Body of pancreas (tissue), 4 donors: ENCODE data around the gene CFB. TPM values are rescaled to one million over a fixed set of nuclear protein-coding genes. Genes with fewer than 3 reads are reported as not detected.

Source experiments
- ATAC-seq: fragments of 150-250 bp; one replicate; pipeline ENCODE4 v1.9.1; 2016
- DNase-seq, 4 donors: peaks; one replicate each; pipeline ENCODE4 v3.0.0-alpha.2; 2019
- H3K27ac ChIP-seq, 4 donors: fragments of 200-600 bp; sonication (generic); 1 replicate in 3 of 4; 2 replicates in 1 of 4; pipeline versions ENCODE4 v1.5.1 to v1.6.1; 2016 to 2019; ENCODE audit warnings: mild to moderate bottlenecking in 1 of 4, mixed read lengths in 1 of 4, moderate library complexity in 1 of 4
- H3K27me3 ChIP-seq, 2 donors: fragments of 200-600 bp; sonication (generic); one replicate each; pipeline ENCODE4 v1.6.0; 2016; ENCODE audit warnings: mild to moderate bottlenecking in 1 of 2
- H3K36me3 ChIP-seq, 2 donors: fragments of 200-600 bp; sonication (generic); replicated peaks in 1 of 2; 2 replicates each; pipeline ENCODE4 v1.5.1; 2016; ENCODE audit warnings: low read depth in 2 of 2; ENCODE audit not compliant: insufficient read depth in 1 of 2
- H3K4me1 ChIP-seq: fragments of 200-600 bp; sonication (generic); one replicate; pipeline ENCODE4 v1.6.0; 2016
- H3K4me3 ChIP-seq, 2 donors: fragments of 200-600 bp; sonication (generic); 1 replicate in 1 of 2; 2 replicates in 1 of 2; pipeline ENCODE4 v1.5.1; 2016 to 2019
- H3K9me3 ChIP-seq, 3 donors: fragments of 200-600 bp; sonication (generic); 1 replicate in 2 of 3; 2 replicates in 1 of 3; pipeline ENCODE4 v1.5.1; 2016
- CTCF ChIP-seq, 7 experiments: fragments of 450-650 bp in 4 of 7; fragments of 200-600 bp in 3 of 7; sonication (generic) in 3 of 7; IDR thresholded peaks; one replicate each; pipeline ENCODE4 v1.5.1; 2016 to 2019; ENCODE audit warnings: antibody characterized with exemption in 7 of 7
- POLR2A ChIP-seq, 3 donors: fragments of 450-650 bp; IDR thresholded peaks; one replicate each; pipeline ENCODE4 v1.6.1; 2016; ENCODE audit warnings: antibody characterized with exemption in 3 of 3, mild to moderate bottlenecking in 2 of 3
- WGBS, 2 donors: methylation state at CpG; one replicate each; pipeline ENCODE4 v1.1.5; 2017; 5-methylcytosine and 5-hydroxymethylcytosine counted together
- intact Hi-C: fragments of 100-400 bp; cut with DNase I; formaldehyde crosslinking; loops from one replicate; pipeline ENCODE4 v1.15.1; 2023
- total RNA-seq, 2 donors: library from RNA; depleted of rRNA; stranded (reverse); fragments of >200 nt; gene quantifications; one replicate each; pipeline ENCODE4 v1.1.0, GENCODE V29; 2016

The CFB gene
- total RNA-seq, 2 donors from 2014 or later: 21.0 to 33.9 TPM

GRCh38 chr6:31911826-31912585 is 33.9 kb upstream of the CFB start:
- intact Hi-C loops: no loop called here
- Histone ChIP-seq H3K4me1 (no peaks in the 10 kb centered on the region), H3K4me3 (no peak overlapping the region), H3K36me3 (no peaks in the 10 kb centered on the region), H3K27ac (no peak overlapping the region), H3K27me3 (no peaks in the 10 kb centered on the region), H3K9me3 (no peaks in the 10 kb centered on the region)
- 71 to 73% methylated on average over 11 of the region's 11 CpGs for WGBS, 2 donors
- TF ChIP-seq CTCF (IDR thresholded peaks at IDR 0.05) (no peak), POLR2A (IDR thresholded peaks at IDR 0.05) (no peak)
- no peak for ATAC-seq
- DNase-seq: no peak

GRCh38 chr6:31915351-31915750 is 30.5 kb upstream of the CFB start:
- Histone ChIP-seq H3K9me3 (no peaks in the 10 kb centered on the region), H3K36me3 (no peaks in the 10 kb centered on the region), H3K27me3 (no peaks in the 10 kb centered on the region), H3K4me3 (no peak overlapping the region), H3K4me1 (no peaks in the 10 kb centered on the region), H3K27ac (no peak overlapping the region)
- intact Hi-C loops: no loop called here
- TF ChIP-seq CTCF (IDR thresholded peaks at IDR 0.05) (no peak), POLR2A (IDR thresholded peaks at IDR 0.05) (no peak)
- ATAC-seq: no peak
- DNase-seq: no peak

- Histone ChIP-seq H3K4me3 (no peak overlapping the region), H3K9me3 (no peaks in the 10 kb centered on the region), H3K36me3 (no peaks in the 10 kb centered on the region), H3K27ac (no peak overlapping the region), H3K27me3 (no peaks in the 10 kb centered on the region), H3K4me1 (no peaks in the 10 kb centered on the region)
- 62 to 68% methylated on average over 6 of the region's 6 CpGs for WGBS, 2 donors
- intact Hi-C loops: no loop called here
- no peak for TF ChIP-seq POLR2A (IDR thresholded peaks at IDR 0.05)
- TF ChIP-seq CTCF (IDR thresholded peaks at IDR 0.05): no peak
- ATAC-seq (no peak), DNase-seq (no peak)
Observed at GRCh38 chr6:31915756-31916155, 30.1 kb upstream of the CFB start.

GRCh38 chr6:31918069-31918720 is 27.7 kb upstream of the CFB start:
- no peaks in the 10 kb centered on the region for H3K27me3 ChIP-seq
- ATAC-seq (no peak), DNase-seq (no peak)
- WGBS, 2 donors: 74% methylated on average over 8 of the region's 8 CpGs
- intact Hi-C loops: no loop called here
- TF ChIP-seq CTCF (IDR thresholded peaks at IDR 0.05): no peak
- TF ChIP-seq POLR2A (IDR thresholded peaks at IDR 0.05): no peak
- no peak overlapping the region for H3K27ac ChIP-seq
- no peaks in the 10 kb centered on the region for H3K36me3 ChIP-seq
- H3K4me3 ChIP-seq: no peak overlapping the region
- H3K4me1 ChIP-seq: no peaks in the 10 kb centered on the region
- H3K9me3 ChIP-seq: no peaks in the 10 kb centered on the region
